GM19395 (cell line): ENCODE results near the gene ARCN1.
"Not testable (repeated sequence)": the region's sequence is repeated elsewhere in the genome, so short reads cannot be mapped to it uniquely, and the experiment has no call there.

Experiments used
- ATAC-seq: cut with Tn5 transposase; IDR thresholded peaks from one replicate; pipeline ENCODE4 v1.9.1; 2021; ENCODE audit warnings: mild to moderate bottlenecking, moderate library complexity; ENCODE audit not compliant: unreplicated experiment

The ARCN1 gene

GRCh38 chr11:118605116-118605867, 33.1 kb downstream of the ARCN1 start:
- ATAC-seq, result no peak

DNA sequence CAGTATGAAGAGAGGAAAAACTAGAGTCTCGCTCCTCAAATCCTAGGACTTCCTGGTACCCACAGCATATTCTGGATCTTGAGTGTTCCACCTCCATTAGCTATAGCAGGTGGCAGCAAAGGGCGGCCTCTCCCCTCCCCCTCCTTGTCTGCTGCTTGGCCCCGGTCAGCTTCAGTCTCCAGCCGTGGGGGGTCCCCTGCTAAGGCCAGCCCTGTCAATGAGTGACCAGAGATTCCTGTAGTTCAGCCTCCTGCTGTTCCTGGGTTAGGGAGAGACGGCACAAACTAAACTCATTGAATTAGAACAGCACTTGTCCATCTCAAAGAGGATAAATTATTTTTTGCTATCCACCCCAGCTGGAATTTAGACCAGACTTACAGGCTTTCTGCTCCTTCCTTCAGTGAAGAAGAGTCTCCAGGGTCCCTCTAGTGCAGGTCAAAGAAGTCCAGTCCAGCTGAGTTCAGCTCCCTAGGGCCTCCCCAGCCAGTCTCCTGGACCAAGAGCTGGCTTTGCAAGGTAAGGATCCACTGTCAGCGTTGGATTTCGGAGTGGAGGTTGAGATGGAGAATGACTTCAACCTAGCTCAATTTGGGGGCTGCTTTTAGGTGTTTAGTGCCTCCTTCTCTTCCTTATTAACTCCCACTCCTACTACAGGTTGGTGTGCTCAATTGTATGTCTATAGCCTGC, 34.1 kb downstream of the ARCN1 start:
- ATAC-seq, result no peak

- ATAC-seq, result no peak
These were observed 34.6 kb downstream of the ARCN1 start for GRCh38 chr11:118606844-118607228.

GRCh38 chr11:118607401-118608359, 35.5 kb downstream of the ARCN1 start, which contains the start of gene PHLDB1:
Gene PHLDB1 (plus strand): TSS chr11:118607615. CDS start chr11:118613837, 6,222 bp downstream.
- ATAC-seq, result no peak

GRCh38 chr11:118608360-118609227, 36.4 kb downstream of the ARCN1 start:
- ATAC-seq, result no peak

- ATAC-seq, result no peak
These were observed 37.4 kb downstream of the ARCN1 start for GRCh38 chr11:118609380-118610224.

DNA sequence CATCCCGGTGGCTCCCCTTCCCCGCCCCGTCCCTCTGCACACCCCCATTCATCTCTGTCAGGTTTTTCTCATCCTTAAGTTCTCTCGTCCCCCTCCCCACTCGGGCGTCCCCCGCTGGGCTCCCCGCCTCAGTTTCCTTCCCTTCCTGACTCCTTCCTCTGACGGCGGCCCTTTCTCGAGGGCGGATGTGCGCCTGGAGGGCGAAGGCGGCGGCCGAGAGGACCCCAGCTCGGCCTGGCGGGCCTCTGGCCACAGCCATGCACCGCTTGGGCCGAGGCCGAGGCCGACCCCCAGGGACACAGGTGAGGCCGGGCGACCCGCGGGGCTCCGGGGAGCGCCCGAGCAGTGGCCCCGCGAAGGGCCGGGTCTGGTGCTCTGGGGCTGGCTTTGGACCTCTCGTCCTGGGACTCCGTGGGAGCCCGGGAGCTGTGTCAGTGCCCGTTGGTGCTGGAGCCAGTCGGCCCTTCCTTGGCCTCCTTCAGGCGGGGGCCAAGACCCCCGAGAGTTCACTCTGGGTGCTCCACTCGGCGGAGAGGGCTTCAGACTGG, 38.1 kb downstream of the ARCN1 start:
- ATAC-seq, result no peak

DNA sequence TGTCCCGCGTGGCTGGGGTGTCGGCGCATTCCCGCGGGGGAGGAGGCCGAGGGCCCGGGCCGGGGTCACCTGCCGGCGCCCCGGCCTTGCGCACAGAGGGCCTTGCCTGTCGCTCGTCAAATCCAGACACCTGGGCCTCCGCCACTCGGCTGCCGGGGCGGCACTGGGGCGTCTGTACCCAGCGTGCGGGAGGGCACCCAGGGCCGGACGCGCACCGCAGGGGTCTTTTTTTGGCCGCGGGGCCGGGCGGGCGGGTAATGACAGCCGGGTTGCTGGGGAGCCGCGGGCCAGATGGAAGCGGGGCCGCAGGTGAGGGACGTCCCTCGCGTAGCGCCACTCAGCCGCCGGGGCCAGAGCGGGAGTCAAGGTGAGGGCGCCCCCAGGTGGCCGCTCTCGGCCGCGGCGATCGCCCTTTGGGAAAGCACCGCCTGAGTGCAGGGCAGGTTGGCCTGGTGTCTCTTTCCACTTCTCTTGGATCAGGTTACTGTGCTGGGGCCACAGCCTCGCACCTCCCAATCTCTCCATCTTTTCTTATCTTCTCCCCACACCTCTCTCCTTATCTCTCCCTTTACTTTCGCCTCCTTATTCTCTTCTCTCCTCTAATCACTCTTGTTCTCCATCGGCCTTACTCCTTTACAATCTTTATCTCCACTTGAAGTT, 38.7 kb downstream of the ARCN1 start:
- ATAC-seq, result no peak

- not testable (repeated sequence) for ATAC-seq
These were observed 39.2 kb downstream of the ARCN1 start for GRCh38 chr11:118611433-118611795.

DNA sequence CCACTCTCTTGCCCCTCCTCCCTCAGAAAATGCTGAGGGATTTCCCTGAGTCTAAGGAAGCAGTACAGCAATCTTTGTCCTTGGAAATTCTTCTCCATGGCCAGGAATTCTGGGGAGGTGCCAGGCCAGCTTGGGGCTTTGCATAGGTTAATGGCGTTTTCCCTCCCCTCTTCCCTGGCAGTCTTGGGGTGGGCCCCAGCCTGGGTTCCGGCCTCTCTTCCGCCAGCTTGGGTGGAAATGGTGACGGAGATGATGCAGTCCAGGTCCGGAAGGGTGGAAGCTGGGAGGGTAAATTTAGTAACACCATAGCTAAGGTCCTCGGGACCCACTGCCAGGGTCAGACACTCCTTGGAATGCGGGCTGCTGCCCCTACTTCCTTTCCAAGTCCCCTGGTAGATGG, 40.2 kb downstream of the ARCN1 start:
- ATAC-seq, result no peak

GRCh38 chr11:118614511-118614910, 42.3 kb downstream of the ARCN1 start:
- no peak for ATAC-seq

- no peak for ATAC-seq
These were observed 43.2 kb downstream of the ARCN1 start for GRCh38 chr11:118615282-118615975.

- ATAC-seq, result no peak
These were observed 43.8 kb downstream of the ARCN1 start for GRCh38 chr11:118615976-118616371.

DNA sequence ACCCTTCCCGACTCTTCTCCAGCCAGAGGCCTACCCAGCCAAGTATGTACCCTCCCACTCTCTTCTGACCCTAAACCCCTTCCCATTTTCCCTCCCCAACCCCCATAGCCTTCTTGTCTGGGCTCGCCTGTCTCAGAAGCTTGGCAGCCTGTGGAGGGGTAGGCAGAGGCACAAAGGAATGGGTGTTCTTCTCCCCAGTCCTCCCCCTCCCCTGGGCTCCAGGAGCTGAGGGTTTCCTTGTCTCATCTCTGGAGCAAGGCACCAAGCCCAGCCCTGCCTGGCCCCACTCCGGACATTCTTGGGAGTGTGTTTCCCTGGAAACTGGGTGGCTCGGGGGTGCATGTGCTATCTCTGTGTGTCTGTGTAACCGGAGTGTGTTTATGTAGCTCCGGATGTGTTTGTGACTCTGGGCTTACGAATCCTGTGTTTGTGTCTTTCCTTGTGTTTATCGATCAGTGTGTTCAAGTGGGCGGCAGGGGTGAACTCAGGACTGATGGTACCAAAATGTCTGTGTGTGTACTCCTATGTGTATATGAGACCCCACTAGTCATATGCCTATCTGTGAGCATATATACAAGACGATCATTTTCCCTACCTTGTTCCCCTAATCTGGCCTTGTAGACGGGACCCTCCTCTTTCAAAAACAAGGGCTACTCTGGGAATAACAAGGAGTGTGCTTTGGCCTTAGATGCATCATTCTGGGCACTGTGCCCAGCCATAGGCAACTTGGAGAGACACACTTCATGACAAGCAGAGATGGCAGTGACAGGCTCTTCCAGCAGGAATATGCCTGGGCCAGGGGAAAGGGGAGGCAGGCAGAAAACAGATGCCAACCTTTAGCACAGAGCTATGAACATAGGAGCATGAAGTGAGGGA, 46.1 kb downstream of the ARCN1 start:
- ATAC-seq, result no peak

GRCh38 chr11:118618991-118619375, 46.8 kb downstream of the ARCN1 start:
- no peak for ATAC-seq

DNA sequence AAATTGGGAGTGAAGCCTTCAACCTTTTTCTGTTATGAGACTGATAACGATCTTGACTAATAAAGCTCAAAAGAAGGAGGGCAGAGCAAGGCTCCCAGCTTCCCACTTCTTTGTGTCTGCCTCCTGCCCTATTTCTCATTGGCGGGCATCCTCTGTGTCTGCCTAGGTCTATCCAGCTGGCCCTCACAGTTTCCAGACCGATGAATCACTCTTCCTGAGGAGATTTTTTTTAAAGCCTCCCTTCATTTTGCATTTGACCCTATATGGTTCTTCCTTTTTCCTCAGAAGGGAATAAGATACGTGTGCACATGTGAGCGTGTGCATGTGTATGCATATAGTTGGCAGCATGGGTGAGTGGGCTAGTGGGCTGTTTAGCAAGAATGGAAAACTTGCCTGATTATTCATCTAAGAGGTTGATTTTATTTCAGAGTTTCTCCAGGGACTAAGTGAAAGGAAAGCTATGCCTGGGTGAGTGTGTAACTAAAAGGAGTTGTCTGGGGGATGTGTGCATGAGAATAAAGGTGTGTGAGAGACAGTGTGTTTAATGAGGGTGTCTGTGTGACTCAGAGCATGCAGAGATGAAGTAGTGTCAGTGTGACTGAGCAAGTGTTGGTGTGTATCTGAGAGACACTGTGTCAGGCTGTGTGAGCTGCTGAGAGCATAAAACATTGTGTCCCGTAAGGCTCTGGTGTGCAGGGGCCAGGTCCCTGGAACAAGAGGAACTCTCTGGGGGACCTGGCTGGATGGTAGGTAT, 47.4 kb downstream of the ARCN1 start:
- ATAC-seq, result no peak
